ENCODE results near the gene RSRP1. TPM values are rescaled to one million over a fixed set of nuclear protein-coding genes. Genes with fewer than 3 reads are reported as not detected.

The RSRP1 gene
- total and polyA plus RNA-seq, 2 experiments from 2014 or later, result 91.4 to 93.7 TPM

- Histone ChIP-seq H3K4me1 (ENCODE audit: insufficient read depth) (peaks cover 5% of the 10 kb centered on the region), H3K36me3 (ENCODE audit: insufficient read depth) (peaks cover 13% of the 10 kb centered on the region), H2AFZ (no peak overlapping the region), H3K4me2 (peak overlapping the region; percentile 86), H3K27ac (ENCODE audit: low read depth) (peak overlapping the region; percentile 93), H3F3A (replicated peaks; ENCODE audit: low read depth) (no peaks in the 10 kb centered on the region), H3K4me3 (peak overlapping the region; percentile 80), H4K20me1 (replicated peaks; ENCODE audit: insufficient read depth) (peaks cover 2% of the 10 kb centered on the region; the same call in 1 of the 2 replicates), H3K79me2 (replicated peaks; ENCODE audit: insufficient read depth) (peaks cover 46% of the 10 kb centered on the region), H3K27me3 (ENCODE audit: insufficient read depth) (no peaks in the 10 kb centered on the region), H3K9me2 (ENCODE audit: insufficient read depth) (no peaks in the 10 kb centered on the region)
- H3K27ac Mint-ChIP-seq, result no peak overlapping the region; the same call in 1 of the 2 replicates
- no peaks in the 10 kb centered on the region for H3K9me3 Mint-ChIP-seq
- H3K4me1 Mint-ChIP-seq, result peaks cover 13% of the 10 kb centered on the region
- peaks cover 26% of the 10 kb centered on the region for H3K36me3 Mint-ChIP-seq (ENCODE audit: low read depth)
- H3K27me3 Mint-ChIP-seq (ENCODE audit: insufficient read depth, low read depth, poor library complexity), result peaks cover 4% of the 10 kb centered on the region
- TF ChIP-seq ZNF462 (CRISPR knock-in tag; IDR thresholded peaks at IDR 0.05), result no peak
- no peak for TF ChIP-seq EZH2phosphoT487 (IDR thresholded peaks at IDR 0.05; ENCODE audit: unreplicated experiment)
- TF ChIP-seq NANOG (IDR thresholded peaks at IDR 0.05; ENCODE audit: borderline replicate concordance), result no peak
- TF ChIP-seq ZNF331 (CRISPR knock-in tag; IDR thresholded peaks at IDR 0.05; ENCODE audit: low read depth), result no peak
- TF ChIP-seq JUNB (IDR thresholded peaks at IDR 0.05; ENCODE audit: unreplicated experiment), result no peak
- TF ChIP-seq ZNF114 (CRISPR knock-in tag; IDR thresholded peaks at IDR 0.05), result no peak
- no peak for TF ChIP-seq REST (IDR thresholded peaks at IDR 0.05; ENCODE audit: unreplicated experiment)
- TF ChIP-seq STAT1 (IDR thresholded peaks at IDR 0.05; ENCODE audit: unreplicated experiment), result no peak
- no peak for TF ChIP-seq EZH2 (IDR thresholded peaks at IDR 0.05; ENCODE audit: low read depth, unreplicated experiment)
- TF ChIP-seq CREB1 (CRISPR knock-in tag; IDR thresholded peaks at IDR 0.05; ENCODE audit: low read depth), result no peak
- TF ChIP-seq CTCF (conservative IDR thresholded peaks at IDR 0.05; ENCODE audit: low read depth in 2 of 2), result no peak
- no peak; the same call in 1 of the 2 replicates for TF ChIP-seq POLR2AphosphoS5 (IDR thresholded peaks at IDR 0.05; ENCODE audit: low read depth)
- TF ChIP-seq ETS1 (IDR thresholded peaks at IDR 0.05), result no peak
- DNase-seq (ENCODE audit: low spot score) (peak; percentile 91), ATAC-seq (peak; percentile 96)
- H3K4me3 Mint-ChIP-seq, result no peak overlapping the region
Measured at GRCh38 chr1:25232866-25233784, 14.1 kb downstream of the RSRP1 start.
